HCT116 (cell line): ENCODE data around the gene TEAD1.

Experiments
- CTCF ChIP-seq, 3 experiments: fragments of 200-600 bp in 1 of 3; sonication (generic) in 1 of 3; IDR thresholded peaks in 2 of 3; conservative IDR thresholded peaks in 1 of 3; 2 replicates each; pipeline ENCODE4 v1.5.1; 2012 to 2017; ENCODE audit warnings: low read depth in 2 of 3, low read length in 2 of 3, antibody characterized with exemption in 1 of 3, borderline replicate concordance in 1 of 3, control low read depth in 1 of 3, mild to moderate bottlenecking in 1 of 3, mixed read lengths in 1 of 3, mixed run types in 1 of 3, moderate library complexity in 1 of 3; ENCODE audit not compliant: insufficient read depth in 1 of 3
- EZH2 ChIP-seq: fragments of 200-600 bp; sonication (generic); IDR thresholded peaks from 2 replicates; pipeline ENCODE4 v1.6.1; 2017; ENCODE audit warnings: antibody characterized with exemption, mixed run types
- FOSL1 ChIP-seq: IDR thresholded peaks from 2 replicates; pipeline ENCODE4 v1.6.1; 2012; ENCODE audit warnings: low read depth
- JUND ChIP-seq: IDR thresholded peaks from 2 replicates; pipeline ENCODE4 v1.6.1; 2012
- POLR2A ChIP-seq: IDR thresholded peaks from 2 replicates; pipeline ENCODE4 v1.7.0; 2011; ENCODE audit warnings: borderline replicate concordance; ENCODE audit not compliant: insufficient read depth, insufficient read length; ENCODE audit errors: extremely low read depth
- POLR2AphosphoS5 ChIP-seq: IDR thresholded peaks from 2 replicates; pipeline ENCODE4 v1.6.1; 2011; ENCODE audit warnings: mild to moderate bottlenecking, low read depth, low read length, moderate library complexity
- RAD21 ChIP-seq: IDR thresholded peaks from 2 replicates; pipeline ENCODE4 v1.6.1; 2012; ENCODE audit warnings: low read depth, mild to moderate bottlenecking
- REST ChIP-seq: IDR thresholded peaks from 2 replicates; pipeline ENCODE4 v1.6.1; 2012; ENCODE audit warnings: low read depth
- SIN3A ChIP-seq: IDR thresholded peaks from 2 replicates; pipeline ENCODE4 v1.6.1; 2012; ENCODE audit warnings: low read depth
- SRF ChIP-seq: IDR thresholded peaks from 2 replicates; pipeline ENCODE4 v1.6.1; 2012; ENCODE audit warnings: low read depth
- YY1 ChIP-seq: IDR thresholded peaks from 2 replicates; pipeline ENCODE4 v1.6.1; 2011; ENCODE audit warnings: low read length, low read depth, moderate library complexity, mild to moderate bottlenecking; ENCODE audit not compliant: insufficient replicate concordance; ENCODE audit errors: extremely low read depth
- ZNF274 ChIP-seq: fragments of 200-500 bp; sonication (Bioruptor generic); IDR thresholded peaks from 2 replicates; pipeline ENCODE4 v1.6.1; 2014; ENCODE audit warnings: mild to moderate bottlenecking, low read depth, low read length, inconsistent platforms
- TF ChIP-seq, protein P1 (sequence below): IDR thresholded peaks from 2 replicates; pipeline ENCODE4 v1.6.1; 2012

DNA sequence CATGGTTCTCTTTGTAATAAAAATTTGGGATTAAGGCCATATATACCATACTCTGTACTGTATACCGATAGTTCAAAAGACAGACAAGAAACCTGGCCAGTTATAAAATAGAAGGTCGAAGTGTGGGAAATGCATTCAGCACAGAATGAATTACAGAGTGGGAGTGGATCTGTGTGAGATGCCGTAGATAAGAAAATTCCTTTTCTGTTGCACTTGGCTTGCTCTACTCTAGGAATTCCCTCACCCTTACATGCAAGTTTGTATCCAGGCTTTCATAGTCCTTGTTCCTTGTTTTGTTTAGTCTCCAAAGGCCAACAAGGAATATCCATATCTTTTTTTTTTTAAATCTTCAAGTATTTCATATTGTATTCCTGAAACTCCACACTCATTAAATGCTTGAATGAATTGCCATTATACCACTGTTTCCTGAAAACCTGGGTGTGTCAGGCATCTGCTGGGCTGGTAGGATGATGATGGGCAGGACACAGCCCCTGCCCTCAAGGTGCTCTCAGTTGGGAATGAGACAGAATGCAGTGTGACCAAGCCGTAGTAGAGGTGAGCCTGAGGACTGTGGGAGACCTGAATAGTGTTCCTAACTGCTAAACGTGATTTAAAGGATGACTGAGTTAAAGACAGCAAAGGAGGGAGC is 53.5 kb downstream of the TEAD1 start:
- TF ChIP-seq CTCF (IDR thresholded peaks at IDR 0.05 in 2 of 3, conservative IDR thresholded peaks at IDR 0.05 in 1 of 3; ENCODE audit: borderline replicate concordance in 1 of 3, insufficient read depth in 1 of 3, low read depth in 2 of 3, low read length in 2 of 3), result no peak
- TF ChIP-seq YY1, result no peak
- TF ChIP-seq, protein P1, sequence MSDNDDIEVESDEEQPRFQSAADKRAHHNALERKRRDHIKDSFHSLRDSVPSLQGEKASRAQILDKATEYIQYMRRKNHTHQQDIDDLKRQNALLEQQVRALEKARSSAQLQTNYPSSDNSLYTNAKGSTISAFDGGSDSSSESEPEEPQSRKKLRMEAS, result no peak
- no peak for TF ChIP-seq SIN3A
- TF ChIP-seq EZH2, result no peak
- TF ChIP-seq RAD21, result no peak
- TF ChIP-seq SRF, result no peak
- TF ChIP-seq JUND, result no peak
- no peak for TF ChIP-seq POLR2A
- TF ChIP-seq ZNF274, result no peak
- no peak for TF ChIP-seq POLR2AphosphoS5
- no peak for TF ChIP-seq REST
- no peak for TF ChIP-seq FOSL1
